Activated T-cell treated with anti-CD3 and anti-CD28 coated beads, Interleukin-2, amount 50 U/mL, for 24 hours (primary cell): ENCODE measurements around the gene SLU7.

ENCODE experiments used
- DNase-seq: peaks from one replicate; pipeline ENCODE4 v3.0.0-alpha.2; 2020
- H3K27ac Mint-ChIP-seq: 2 replicates; pipeline ENCODE4 v1.8.0; 2020; ENCODE audit warnings: mild to moderate bottlenecking, mixed read lengths
- H3K27me3 Mint-ChIP-seq: 2 replicates; pipeline ENCODE4 v1.8.0; 2020; ENCODE audit warnings: mixed read lengths
- H3K36me3 Mint-ChIP-seq: 2 replicates; pipeline ENCODE4 v1.8.0; 2020; ENCODE audit warnings: low read depth, mixed read lengths
- H3K4me1 Mint-ChIP-seq: 2 replicates; pipeline ENCODE4 v1.8.0; 2020; ENCODE audit warnings: low read depth, mixed read lengths
- H3K4me3 Mint-ChIP-seq: 2 replicates; pipeline ENCODE4 v1.8.0; 2020; ENCODE audit warnings: mild to moderate bottlenecking, moderate library complexity, mixed read lengths
- H3K9me3 Mint-ChIP-seq: 2 replicates; pipeline ENCODE4 v1.8.0; 2020; ENCODE audit warnings: mixed read lengths

SLU7 gene

DNA sequence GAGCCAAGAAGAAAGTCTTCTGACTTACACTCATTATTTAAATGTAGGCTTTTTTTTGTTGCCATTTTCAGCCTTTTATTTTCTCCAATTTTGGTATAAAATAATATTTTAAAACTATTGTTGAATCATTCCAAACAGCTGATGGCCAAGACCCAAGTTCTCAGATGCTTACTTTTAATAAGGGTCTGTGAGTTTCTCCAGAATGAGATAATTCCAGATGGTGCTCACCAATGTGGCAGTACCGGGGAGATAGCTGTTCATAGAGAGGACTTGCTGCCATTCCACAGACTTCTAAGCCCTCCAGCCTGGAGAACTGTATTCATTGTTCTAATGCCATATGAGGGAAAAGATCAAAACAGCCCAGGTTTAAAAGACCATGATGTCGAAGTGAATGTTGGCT lies 43.2 kb downstream of the SLU7 start:
- Mint-ChIP-seq H3K9me3 (no peaks in the 10 kb centered on the region), H3K4me3 (no peak overlapping the region), H3K4me1 (peaks cover 3% of the 10 kb centered on the region), H3K27ac (no peak overlapping the region), H3K27me3 (peaks cover 59% of the 10 kb centered on the region), H3K36me3 (no peaks in the 10 kb centered on the region)
- no peak for DNase-seq

DNA sequence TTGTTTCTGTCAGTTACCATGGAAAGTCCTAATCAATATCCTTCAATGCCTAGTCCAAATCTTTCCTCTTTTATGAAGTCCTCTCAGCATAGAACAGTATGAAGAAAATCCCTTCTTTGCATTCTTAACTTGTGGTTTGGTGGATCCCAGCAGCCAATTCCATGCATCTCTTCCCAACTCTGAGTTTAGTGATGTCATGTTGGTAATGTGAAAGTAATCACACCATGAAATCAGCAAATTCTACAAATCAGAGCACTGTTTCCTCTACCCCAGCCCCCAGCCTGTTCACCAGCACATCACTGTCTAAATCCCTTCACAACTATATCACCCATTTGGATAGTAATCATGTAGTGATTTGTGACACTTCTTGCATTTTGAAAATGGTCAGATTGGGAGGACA lies 43.7 kb downstream of the SLU7 start:
- H3K4me3 Mint-ChIP-seq, result no peak overlapping the region
- H3K9me3 Mint-ChIP-seq, result no peaks in the 10 kb centered on the region
- no peaks in the 10 kb centered on the region for H3K36me3 Mint-ChIP-seq
- DNase-seq, result no peak
- H3K4me1 Mint-ChIP-seq, result peaks cover 5% of the 10 kb centered on the region
- peaks cover 62% of the 10 kb centered on the region for H3K27me3 Mint-ChIP-seq
- H3K27ac Mint-ChIP-seq, result no peak overlapping the region

DNA sequence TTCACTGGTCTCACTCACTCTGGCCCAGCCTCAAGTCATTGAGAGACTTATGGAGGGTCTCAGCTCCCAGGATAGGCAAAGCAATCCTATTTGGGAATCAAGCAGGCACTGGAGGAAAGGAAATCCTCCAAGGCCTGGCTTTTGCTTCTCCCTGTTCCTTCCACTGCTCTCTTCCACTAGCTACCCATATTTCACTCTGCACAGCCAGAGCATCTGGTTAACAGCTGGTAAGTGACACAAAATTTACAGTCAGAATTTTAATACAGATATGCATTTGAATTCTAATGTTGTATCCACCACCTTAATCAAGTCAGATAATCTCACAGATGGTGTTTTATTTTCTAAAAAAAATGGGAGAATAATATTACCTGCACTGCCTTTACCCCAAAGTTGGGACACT lies 47.6 kb downstream of the SLU7 start:
- H3K36me3 Mint-ChIP-seq, result no peaks in the 10 kb centered on the region
- peaks cover 81% of the 10 kb centered on the region for H3K27me3 Mint-ChIP-seq
- no peak overlapping the region for H3K4me3 Mint-ChIP-seq
- peaks cover 14% of the 10 kb centered on the region for H3K4me1 Mint-ChIP-seq
- H3K27ac Mint-ChIP-seq, result no peak overlapping the region
- no peak for DNase-seq
- H3K9me3 Mint-ChIP-seq, result no peaks in the 10 kb centered on the region

DNA sequence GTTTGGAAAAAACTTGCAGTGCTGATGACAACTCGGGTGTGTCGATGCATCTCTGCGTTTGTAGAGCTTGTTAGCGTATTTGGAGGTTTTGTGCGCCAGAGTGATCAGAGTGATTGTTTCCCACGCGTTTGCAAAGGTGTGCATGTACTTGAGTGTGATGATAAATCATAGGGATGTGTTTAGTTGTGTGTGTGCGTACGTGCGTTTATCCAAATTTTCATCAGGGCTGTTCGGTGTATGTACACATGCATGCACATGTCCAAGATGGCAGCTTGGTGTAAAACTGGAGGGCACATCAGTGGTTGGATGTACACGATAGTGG lies 48.2 kb downstream of the SLU7 start:
- Mint-ChIP-seq H3K27ac (no peak overlapping the region), H3K27me3 (peaks cover 84% of the 10 kb centered on the region), H3K36me3 (no peaks in the 10 kb centered on the region), H3K9me3 (no peaks in the 10 kb centered on the region), H3K4me1 (peaks cover 14% of the 10 kb centered on the region), H3K4me3 (peak overlapping the region; percentile 55)
- DNase-seq, result no peak

DNA sequence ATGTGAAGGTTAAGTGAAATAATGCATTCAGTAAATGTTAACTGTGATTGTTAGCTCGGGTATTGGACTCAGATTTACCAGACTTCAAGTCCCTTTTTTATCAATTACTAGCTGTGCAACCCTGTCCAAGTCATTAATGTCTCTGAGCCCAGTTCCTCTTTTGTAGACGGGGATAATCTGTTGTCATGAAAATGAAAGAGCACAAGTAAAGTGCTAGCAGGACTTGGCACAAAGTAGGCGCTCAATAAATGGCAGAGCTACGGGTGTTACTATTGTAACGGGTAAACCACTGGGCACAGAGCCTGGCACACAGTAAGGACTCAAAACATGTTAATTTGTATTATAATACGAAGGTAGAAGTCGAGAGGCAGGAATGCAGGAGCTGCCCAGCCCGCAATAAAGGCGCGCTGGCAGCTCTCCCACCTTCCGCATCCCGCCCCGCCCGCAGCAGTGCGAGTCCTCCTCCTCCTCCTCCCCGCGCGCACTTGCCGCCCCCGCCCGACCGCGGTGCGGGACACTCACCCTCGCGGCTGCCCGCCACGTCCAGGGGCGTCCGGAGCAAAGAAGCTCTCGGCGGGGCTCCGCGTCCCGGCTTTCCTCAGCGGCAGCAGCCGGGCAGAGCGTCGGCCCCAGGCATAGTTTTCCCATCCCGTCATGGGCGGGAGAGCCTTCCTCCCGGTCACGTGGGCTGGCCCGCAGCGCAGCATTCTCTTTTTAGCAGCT lies 48.7 kb downstream of the SLU7 start, which contains the start of gene C1QTNF2:
Gene C1QTNF2, minus strand, starts transcription at position 637 of the 723 bp plus-strand sequence. CDS start 15,615 bp downstream, outside the sequence.
- H3K27me3 Mint-ChIP-seq, result peaks cover 82% of the 10 kb centered on the region
- DNase-seq, result no peak
- H3K4me3 Mint-ChIP-seq, result peak within 1 kb of the TSS; percentile 55

DNA sequence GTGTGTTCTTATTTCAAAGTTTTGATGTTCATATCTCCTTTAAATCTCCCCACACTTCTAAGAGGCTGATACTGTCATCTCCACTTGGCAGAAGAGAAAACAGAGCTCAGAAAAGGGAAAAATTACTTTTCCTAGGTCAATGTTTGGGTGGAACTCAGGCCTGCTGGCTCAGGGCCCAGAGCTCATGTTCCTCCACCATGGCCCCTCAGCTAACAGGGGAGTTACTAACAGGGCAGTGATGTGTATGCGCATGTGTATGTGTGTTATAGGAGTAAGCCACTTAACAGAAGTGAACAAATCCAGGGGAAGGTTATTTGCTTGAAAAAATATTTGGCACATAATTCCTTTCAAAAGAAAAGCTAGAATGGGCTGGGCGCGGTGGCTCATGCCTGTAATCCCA lies 51.0 kb downstream of the SLU7 start:
- Mint-ChIP-seq H3K9me3 (no peaks in the 10 kb centered on the region), H3K27ac (no peak overlapping the region), H3K27me3 (peaks cover 73% of the 10 kb centered on the region), H3K4me1 (peaks cover 14% of the 10 kb centered on the region), H3K4me3 (no peak overlapping the region), H3K36me3 (no peaks in the 10 kb centered on the region)
- no peak for DNase-seq

More for the DNA sequence above, 48.7 kb downstream of the SLU7 start, which contains the start of gene C1QTNF2:
- Mint-ChIP-seq H3K27ac (no peak within 1 kb of the TSS), H3K9me3 (no peaks in the 10 kb centered on the region), H3K36me3 (no peaks in the 10 kb centered on the region), H3K4me1 (peaks cover 14% of the 10 kb centered on the region)

DNA sequence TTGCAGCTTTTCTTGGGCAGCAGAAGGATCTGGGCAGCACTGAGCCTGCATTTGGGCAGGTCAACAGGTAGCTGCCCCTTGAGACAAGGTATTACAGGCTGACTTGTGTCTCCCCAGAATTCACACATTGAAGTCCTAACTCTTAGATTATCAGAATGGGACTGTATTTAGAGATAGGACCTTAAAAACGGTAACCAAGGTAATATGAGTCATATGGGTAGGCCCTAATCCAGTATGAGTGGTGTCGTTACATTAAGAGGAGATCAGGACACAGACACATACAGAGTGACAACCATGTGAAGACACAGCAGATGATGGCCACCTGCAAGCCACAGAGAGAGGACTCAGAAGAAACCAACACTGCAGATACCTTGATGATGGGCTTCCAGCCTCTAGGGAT lies 51.6 kb downstream of the SLU7 start:
- H3K27me3 Mint-ChIP-seq, result peaks cover 68% of the 10 kb centered on the region
- DNase-seq, result no peak
- H3K27ac Mint-ChIP-seq, result no peak overlapping the region
- H3K4me1 Mint-ChIP-seq, result peaks cover 14% of the 10 kb centered on the region
- no peak overlapping the region for H3K4me3 Mint-ChIP-seq
- H3K36me3 Mint-ChIP-seq, result no peaks in the 10 kb centered on the region
- H3K9me3 Mint-ChIP-seq, result no peaks in the 10 kb centered on the region

DNA sequence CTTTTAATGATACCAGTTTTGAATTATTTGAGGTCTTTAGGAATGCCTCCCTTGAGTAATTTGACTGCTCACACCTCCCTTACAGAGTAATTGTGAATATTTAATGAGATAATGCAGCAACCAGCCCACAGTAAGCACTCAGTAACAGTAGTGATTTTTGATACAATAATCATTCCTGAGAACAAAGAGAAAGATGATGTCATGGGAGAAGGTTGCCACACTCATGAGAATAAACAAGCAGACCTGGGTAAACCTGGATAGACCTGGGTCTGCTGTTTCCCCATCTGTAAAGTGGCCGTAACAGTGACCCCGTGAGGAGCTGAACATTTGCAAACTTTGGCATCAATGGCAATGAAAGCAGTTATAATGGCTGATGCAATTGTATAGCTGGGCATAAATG lies 52.7 kb downstream of the SLU7 start:
- H3K27ac Mint-ChIP-seq, result no peak overlapping the region
- H3K4me3 Mint-ChIP-seq, result no peak overlapping the region
- no peaks in the 10 kb centered on the region for H3K36me3 Mint-ChIP-seq
- H3K4me1 Mint-ChIP-seq, result peaks cover 14% of the 10 kb centered on the region
- H3K27me3 Mint-ChIP-seq, result peaks cover 57% of the 10 kb centered on the region
- H3K9me3 Mint-ChIP-seq, result no peaks in the 10 kb centered on the region
- no peak for DNase-seq

DNA sequence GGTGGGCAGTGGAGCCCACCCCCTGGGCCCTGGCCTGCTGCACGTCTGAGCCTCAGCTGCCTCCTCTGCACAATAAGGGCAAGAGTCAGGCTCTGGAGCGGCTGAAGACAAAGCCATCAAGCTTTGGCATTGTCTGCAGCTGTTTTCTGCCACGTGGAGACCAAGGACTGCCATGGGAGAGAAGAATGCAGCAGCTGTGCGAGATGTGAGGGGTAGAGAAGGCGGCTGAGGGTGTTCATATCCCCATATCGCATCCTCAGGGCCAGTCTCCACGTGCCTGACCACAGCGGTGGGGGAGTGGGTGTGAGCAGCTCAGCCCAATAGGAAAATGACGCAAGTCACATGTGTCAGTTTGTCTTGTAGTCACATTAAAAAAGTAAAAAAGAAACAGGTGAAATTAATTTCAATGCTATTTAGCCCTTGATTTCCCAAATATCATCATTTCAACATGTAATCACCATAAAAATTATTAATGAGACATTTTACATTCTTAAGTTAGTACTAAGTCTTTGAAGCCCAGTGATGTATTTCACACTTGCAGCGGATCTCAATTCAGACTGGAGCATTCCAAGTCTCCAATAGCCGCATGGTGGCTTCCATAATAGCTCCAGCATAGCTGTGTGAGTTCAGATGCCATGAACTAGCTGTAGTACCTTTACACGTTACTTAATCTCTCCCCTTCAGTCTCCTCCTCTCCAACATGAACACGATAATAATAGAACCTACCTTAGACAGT lies 55.1 kb downstream of the SLU7 start:
- H3K36me3 Mint-ChIP-seq, result no peaks in the 10 kb centered on the region
- no peaks in the 10 kb centered on the region for H3K9me3 Mint-ChIP-seq
- peaks cover 35% of the 10 kb centered on the region for H3K27me3 Mint-ChIP-seq
- H3K4me3 Mint-ChIP-seq, result no peak overlapping the region
- no peaks in the 10 kb centered on the region for H3K4me1 Mint-ChIP-seq
- no peak overlapping the region for H3K27ac Mint-ChIP-seq
- DNase-seq, result no peak

DNA sequence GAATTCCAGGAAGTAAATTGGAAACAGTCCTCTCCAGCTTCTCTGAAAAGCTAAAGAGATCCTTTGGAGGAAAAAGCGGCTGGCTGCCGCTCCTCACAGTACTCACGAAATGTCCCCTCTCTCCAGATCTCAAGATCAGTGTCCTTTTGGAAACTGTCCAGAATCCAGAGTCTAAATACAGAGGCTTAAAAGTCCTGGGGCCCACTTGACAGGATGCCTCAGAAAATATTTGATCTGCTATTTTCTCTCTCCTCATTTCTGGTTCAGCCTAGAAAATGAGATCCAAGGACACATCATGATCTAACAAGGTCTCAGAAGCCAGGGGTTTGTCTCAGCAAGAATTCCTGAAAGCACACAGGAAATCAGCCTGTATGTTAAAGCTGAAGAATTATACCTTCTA lies 55.7 kb downstream of the SLU7 start:
- no peaks in the 10 kb centered on the region for H3K36me3 Mint-ChIP-seq
- H3K9me3 Mint-ChIP-seq, result no peaks in the 10 kb centered on the region
- DNase-seq, result no peak
- H3K27me3 Mint-ChIP-seq, result peaks cover 30% of the 10 kb centered on the region
- H3K4me3 Mint-ChIP-seq, result no peak overlapping the region
- no peak overlapping the region for H3K27ac Mint-ChIP-seq
- H3K4me1 Mint-ChIP-seq, result no peaks in the 10 kb centered on the region

DNA sequence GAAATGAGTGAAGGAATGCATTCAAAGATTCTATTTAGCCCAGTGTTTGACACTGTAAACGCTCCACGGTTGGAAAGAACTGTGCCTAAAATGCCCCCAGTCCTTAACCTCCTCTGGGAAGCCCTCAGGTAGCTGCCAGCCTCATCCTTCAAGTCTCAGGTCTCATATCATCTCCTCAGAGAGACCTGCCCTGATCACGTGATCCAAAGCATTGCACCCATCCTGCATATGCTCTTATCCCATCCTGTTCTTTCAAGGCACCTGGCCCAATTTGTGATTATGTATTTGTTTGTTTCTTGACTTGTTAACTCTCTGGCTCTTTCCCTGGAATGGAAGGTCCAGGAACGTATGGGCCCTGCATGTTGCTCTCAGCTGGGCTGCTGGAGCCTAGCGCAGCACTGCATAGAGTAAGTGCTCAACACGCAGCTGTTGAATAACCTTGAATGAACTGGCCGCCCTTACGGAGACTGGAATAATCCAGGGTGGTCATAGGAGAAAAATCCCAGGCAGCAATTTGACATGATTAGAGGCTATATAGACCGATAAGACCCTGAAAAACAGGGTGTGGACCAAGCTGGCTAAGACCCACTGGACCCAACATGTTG lies 57.2 kb downstream of the SLU7 start:
- Mint-ChIP-seq H3K4me1 (no peaks in the 10 kb centered on the region), H3K9me3 (no peaks in the 10 kb centered on the region), H3K27me3 (peaks cover 18% of the 10 kb centered on the region), H3K36me3 (no peaks in the 10 kb centered on the region), H3K4me3 (no peak overlapping the region), H3K27ac (no peak overlapping the region)
- DNase-seq, result no peak

DNA sequence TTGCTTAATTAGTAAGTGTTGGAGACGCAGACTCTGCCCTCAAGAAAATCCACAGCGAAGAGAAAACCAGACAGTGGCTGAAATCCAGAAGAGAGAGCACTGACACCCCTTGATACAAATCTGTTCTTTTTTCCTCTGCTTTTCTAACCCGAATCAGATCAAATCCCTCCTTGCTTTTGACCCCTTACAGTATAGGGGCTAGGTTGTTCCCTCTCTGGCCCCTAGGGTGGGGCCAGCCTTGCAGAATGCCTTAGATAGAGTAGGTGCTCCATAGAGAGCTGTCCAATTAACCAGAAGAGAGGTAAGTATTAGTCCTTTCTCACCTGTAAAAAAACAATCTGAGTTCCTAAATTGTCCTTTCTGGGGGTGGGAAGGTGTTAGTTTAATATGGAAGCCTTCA lies 58.6 kb downstream of the SLU7 start:
- Mint-ChIP-seq H3K27ac (no peak overlapping the region), H3K9me3 (no peaks in the 10 kb centered on the region), H3K27me3 (peaks cover 11% of the 10 kb centered on the region), H3K4me1 (no peaks in the 10 kb centered on the region), H3K36me3 (no peaks in the 10 kb centered on the region), H3K4me3 (no peak overlapping the region)
- DNase-seq, result no peak

DNA sequence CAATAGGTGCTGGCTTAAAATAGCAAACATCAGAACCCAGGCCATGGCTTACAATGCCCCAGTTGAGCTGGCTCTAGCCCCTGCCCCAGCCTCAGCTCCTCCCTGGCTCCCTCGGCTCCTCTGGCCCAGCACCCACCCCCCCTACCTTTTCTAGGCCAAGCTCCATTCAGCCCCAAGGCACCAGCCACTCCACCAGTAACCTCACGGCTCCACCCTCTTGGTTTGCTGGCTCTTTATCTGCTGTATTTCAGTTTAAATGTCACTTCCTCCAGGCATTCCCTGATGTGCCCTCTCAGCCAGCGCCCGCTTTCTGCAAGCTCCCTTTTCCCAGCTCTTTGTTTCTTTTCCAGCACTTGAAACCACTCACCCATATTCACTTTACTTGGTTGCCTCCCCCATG lies 59.1 kb downstream of the SLU7 start:
- H3K4me1 Mint-ChIP-seq, result no peaks in the 10 kb centered on the region
- H3K9me3 Mint-ChIP-seq, result no peaks in the 10 kb centered on the region
- no peak overlapping the region for H3K4me3 Mint-ChIP-seq
- no peaks in the 10 kb centered on the region for H3K36me3 Mint-ChIP-seq
- peaks cover 8% of the 10 kb centered on the region for H3K27me3 Mint-ChIP-seq
- no peak for DNase-seq
- H3K27ac Mint-ChIP-seq, result no peak overlapping the region

DNA sequence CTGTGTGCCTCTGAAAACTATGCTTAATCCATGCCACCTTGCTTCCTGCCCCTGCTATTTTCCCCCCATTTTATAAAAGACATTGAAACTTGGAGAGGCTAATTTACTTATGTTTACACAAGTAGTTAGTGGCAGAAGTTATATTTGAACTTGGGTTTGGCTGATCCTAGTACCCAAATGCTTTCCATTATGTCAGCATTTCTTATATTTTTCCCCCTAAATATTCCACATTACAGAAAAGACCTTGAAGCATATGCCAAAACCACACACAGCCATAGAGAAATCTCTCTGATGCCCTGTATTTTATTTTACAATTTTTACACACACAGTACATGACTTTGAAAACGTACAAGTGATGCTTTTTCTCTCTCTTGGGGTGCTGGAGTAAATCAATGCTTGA lies 59.6 kb downstream of the SLU7 start:
- no peaks in the 10 kb centered on the region for H3K4me1 Mint-ChIP-seq
- DNase-seq, result no peak
- no peak overlapping the region for H3K4me3 Mint-ChIP-seq
- H3K27ac Mint-ChIP-seq, result no peak overlapping the region
- H3K9me3 Mint-ChIP-seq, result no peaks in the 10 kb centered on the region
- H3K27me3 Mint-ChIP-seq, result peaks cover 2% of the 10 kb centered on the region
- H3K36me3 Mint-ChIP-seq, result no peaks in the 10 kb centered on the region

DNA sequence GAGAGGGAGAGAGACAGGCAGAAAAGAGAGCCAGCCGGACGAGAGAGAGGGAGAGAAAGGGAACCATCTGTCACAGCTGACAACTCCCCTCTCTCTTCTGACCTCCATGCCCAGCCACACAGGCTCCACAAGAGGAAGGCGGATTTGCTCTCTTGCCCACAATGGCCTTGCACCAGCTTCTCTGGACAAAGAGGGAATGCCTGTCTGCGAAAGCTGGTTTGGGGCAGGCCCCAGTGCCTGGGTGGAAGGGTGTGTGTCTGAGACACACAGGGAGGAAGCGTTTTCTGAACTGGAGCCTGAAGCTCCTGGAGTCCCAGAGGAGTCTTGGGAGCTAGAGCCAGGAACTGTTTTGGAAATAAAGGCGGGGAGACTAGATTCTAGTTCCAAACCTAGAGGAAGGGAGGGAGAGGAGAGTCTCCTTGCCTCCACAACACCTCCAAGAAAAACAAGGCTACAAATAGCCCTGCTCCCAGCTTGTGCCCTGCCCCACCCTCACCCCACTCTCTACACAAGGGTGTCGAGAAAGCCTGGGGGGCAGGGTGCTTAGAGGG lies 60.9 kb downstream of the SLU7 start:
- no peaks in the 10 kb centered on the region for H3K4me1 Mint-ChIP-seq
- no peak overlapping the region for H3K4me3 Mint-ChIP-seq
- no peak overlapping the region for H3K27ac Mint-ChIP-seq
- no peak for DNase-seq
- peaks cover 3% of the 10 kb centered on the region for H3K27me3 Mint-ChIP-seq
- H3K9me3 Mint-ChIP-seq, result no peaks in the 10 kb centered on the region
- no peaks in the 10 kb centered on the region for H3K36me3 Mint-ChIP-seq
